Lower lobe of right lung (tissue), 2 donors: Measurements from ENCODE around the gene CASZ1. TPM values are rescaled to one million over a fixed set of nuclear protein-coding genes. Genes with fewer than 3 reads are reported as not detected.

Experiments used
- ATAC-seq, 2 donors: fragments of 200-7000 bp; cut with Tn5 transposase; one replicate each; pipeline ENCODE4 v1.9.1; 2020 to 2022; ENCODE audit warnings: mild to moderate bottlenecking in 2 of 2, moderate library complexity in 2 of 2
- DNase-seq: peaks from one replicate; pipeline ENCODE4 v3.0.0-alpha.2; 2020
- H3K27ac ChIP-seq: fragments of 200-600 bp; one replicate; pipeline ENCODE4 v1.8.0; 2022
- H3K27me3 ChIP-seq: fragments of 200-600 bp; one replicate; pipeline ENCODE4 v1.8.0; 2022; ENCODE audit warnings: low read depth
- H3K36me3 ChIP-seq: fragments of 200-600 bp; one replicate; pipeline ENCODE4 v1.8.0; 2022; ENCODE audit warnings: mild to moderate bottlenecking
- H3K4me1 ChIP-seq: fragments of 200-600 bp; one replicate; pipeline ENCODE4 v1.8.0; 2022
- H3K4me3 ChIP-seq: fragments of 200-600 bp; one replicate; pipeline ENCODE4 v1.8.0; 2022; ENCODE audit warnings: mild to moderate bottlenecking
- H3K9me3 ChIP-seq: fragments of 200-600 bp; one replicate; pipeline ENCODE4 v1.8.0; 2022
- intact Hi-C: fragments of 100-400 bp; cut with DNase I; formaldehyde crosslinking; loops from one replicate; pipeline ENCODE4 v1.11.0; 2022
- total RNA-seq: library from RNA; stranded (reverse); fragmentation: NEBNext Ultra II Directional; extraction: Animal tissue kit (Norgen Biotek cat#: 25700); gene quantifications from one replicate; pipeline ENCODE4 v1.2.1, GENCODE V29; 2021
- TF ChIP-seq, protein P1 (sequence below): fragments of 200-600 bp; IDR thresholded peaks from one replicate; pipeline ENCODE4 v1.8.0; 2022; ENCODE audit warnings: antibody characterized with exemption, mild to moderate bottlenecking
- donor health status: DM: no; HTN: yes; CAD: no; lungs with severe emphysema.

The CASZ1 gene
- total RNA-seq, 1 donor from 2014 or later: 47.5 TPM

GRCh38 chr1:10740123-10740522, 56.3 kb downstream of the CASZ1 start:
- Histone ChIP-seq H3K4me1 (peaks cover 28% of the 10 kb centered on the region), H3K27me3 (no peaks in the 10 kb centered on the region), H3K9me3 (no peaks in the 10 kb centered on the region), H3K27ac (no peak overlapping the region), H3K36me3 (no peaks in the 10 kb centered on the region), H3K4me3 (no peak overlapping the region)
- TF ChIP-seq, protein P1, sequence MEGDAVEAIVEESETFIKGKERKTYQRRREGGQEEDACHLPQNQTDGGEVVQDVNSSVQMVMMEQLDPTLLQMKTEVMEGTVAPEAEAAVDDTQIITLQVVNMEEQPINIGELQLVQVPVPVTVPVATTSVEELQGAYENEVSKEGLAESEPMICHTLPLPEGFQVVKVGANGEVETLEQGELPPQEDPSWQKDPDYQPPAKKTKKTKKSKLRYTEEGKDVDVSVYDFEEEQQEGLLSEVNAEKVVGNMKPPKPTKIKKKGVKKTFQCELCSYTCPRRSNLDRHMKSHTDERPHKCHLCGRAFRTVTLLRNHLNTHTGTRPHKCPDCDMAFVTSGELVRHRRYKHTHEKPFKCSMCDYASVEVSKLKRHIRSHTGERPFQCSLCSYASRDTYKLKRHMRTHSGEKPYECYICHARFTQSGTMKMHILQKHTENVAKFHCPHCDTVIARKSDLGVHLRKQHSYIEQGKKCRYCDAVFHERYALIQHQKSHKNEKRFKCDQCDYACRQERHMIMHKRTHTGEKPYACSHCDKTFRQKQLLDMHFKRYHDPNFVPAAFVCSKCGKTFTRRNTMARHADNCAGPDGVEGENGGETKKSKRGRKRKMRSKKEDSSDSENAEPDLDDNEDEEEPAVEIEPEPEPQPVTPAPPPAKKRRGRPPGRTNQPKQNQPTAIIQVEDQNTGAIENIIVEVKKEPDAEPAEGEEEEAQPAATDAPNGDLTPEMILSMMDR: no peak
- no peak for ATAC-seq
- intact Hi-C loops: no loop called here
- DNase-seq: no peak

GRCh38 chr1:10739589-10739988, 56.9 kb downstream of the CASZ1 start:
- intact Hi-C loops: no loop called here

GRCh38 chr1:10738061-10739058, 58.1 kb downstream of the CASZ1 start:
- H3K9me3 ChIP-seq: no peaks in the 10 kb centered on the region
- no peaks in the 10 kb centered on the region for H3K36me3 ChIP-seq
- ATAC-seq (peak; percentile 40 to 62), DNase-seq (peak; percentile 75)
- TF ChIP-seq, protein P1: no peak
- H3K4me3 ChIP-seq: no peak overlapping the region
- peak overlapping the region; percentile 78 for H3K27ac ChIP-seq
- intact Hi-C loops: no loop called here
- peaks cover 24% of the 10 kb centered on the region for H3K4me1 ChIP-seq
- no peaks in the 10 kb centered on the region for H3K27me3 ChIP-seq

More at GRCh38 chr1:10739589-10739988, 56.9 kb downstream of the CASZ1 start:
- no peaks in the 10 kb centered on the region for H3K36me3 ChIP-seq
- H3K27me3 ChIP-seq: no peaks in the 10 kb centered on the region
- peaks cover 24% of the 10 kb centered on the region for H3K4me1 ChIP-seq
- no peak for DNase-seq
- no peak for ATAC-seq
- H3K9me3 ChIP-seq: no peaks in the 10 kb centered on the region
- TF ChIP-seq, protein P1: no peak
- H3K4me3 ChIP-seq: no peak overlapping the region
- H3K27ac ChIP-seq: no peak overlapping the region

- Histone ChIP-seq H3K9me3 (no peaks in the 10 kb centered on the region), H3K4me3 (no peak overlapping the region), H3K27ac (peak overlapping the region; percentile 78), H3K27me3 (no peaks in the 10 kb centered on the region), H3K4me1 (peaks cover 24% of the 10 kb centered on the region), H3K36me3 (no peaks in the 10 kb centered on the region)
- TF ChIP-seq, protein P1: no peak
- intact Hi-C loops: no loop called here
- DNase-seq (no peak), ATAC-seq (peak; percentile 3 to 4)
Measured at GRCh38 chr1:10737651-10738050, 58.8 kb downstream of the CASZ1 start.

DNA sequence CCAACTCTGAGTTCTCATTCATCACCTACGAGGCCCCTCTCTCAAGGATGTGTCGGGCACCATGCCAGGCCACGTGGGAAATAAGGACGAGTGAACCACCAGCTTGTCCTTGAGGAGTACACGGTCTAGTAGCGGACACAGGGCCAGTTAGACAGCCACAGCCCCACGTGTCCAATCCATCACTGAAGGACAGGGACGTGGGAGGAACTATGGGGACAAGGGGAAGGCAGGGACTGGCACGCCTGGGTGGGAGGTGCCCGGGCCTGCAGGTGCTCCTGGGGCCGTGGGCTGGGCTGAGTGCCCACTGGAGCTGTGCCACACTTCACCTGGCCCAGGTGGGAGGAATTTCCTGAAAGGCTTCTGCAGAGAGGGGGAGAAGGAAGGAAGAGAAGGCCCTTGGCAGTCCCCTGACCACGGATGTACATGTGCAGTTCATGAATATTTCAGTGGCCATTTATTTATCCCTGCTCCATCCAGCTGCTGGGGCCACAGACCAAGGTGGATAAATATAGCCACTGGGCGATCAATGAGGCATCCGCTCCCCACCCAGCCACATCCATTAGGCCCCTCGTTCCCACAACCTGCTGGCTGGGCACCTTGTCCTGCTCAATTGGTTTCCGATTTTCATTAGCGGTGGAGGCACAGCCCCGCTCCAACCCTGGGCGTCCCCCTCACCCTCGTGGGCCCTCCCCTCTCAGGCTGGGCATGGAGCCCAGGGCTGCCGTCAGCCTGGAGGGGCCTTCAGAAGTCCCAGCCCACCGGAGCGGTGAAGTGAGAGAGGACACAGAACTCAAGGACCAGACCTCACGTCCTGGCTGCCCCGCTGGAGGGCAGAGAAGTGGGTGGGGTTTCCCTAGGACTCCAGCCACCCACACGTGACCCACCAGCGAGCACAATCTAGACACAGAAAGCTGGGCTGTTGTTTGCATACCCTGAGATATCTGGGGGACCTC, 59.5 kb downstream of the CASZ1 start:
- Histone ChIP-seq H3K9me3 (no peaks in the 10 kb centered on the region), H3K27me3 (no peaks in the 10 kb centered on the region), H3K4me1 (peaks cover 24% of the 10 kb centered on the region), H3K4me3 (peak overlapping the region; percentile 2), H3K36me3 (no peaks in the 10 kb centered on the region), H3K27ac (peak overlapping the region; percentile 78)
- TF ChIP-seq, protein P1: no peak
- intact Hi-C loops: no loop called here
- ATAC-seq (peak; percentile 74 to 79), DNase-seq (peak; percentile 86)
